Endothelial cell of umbilical vein (primary cell): Measurements from ENCODE around the gene NLGN2. TPM values are rescaled to one million over a fixed set of nuclear protein-coding genes. Genes with fewer than 3 reads are reported as not detected.

Experiments used
- BruUV-seq: library from RNA; stranded (reverse); fragments of 400-500 nt; replicated peaks from 2 replicates; lab custom pipeline; 2021; lab: Mats Ljungman, UMichigan
- CTCF ChIA-PET: fragments of 300-600, 350-600 bp; sonication (Branson Sonifier 250); formaldehyde crosslinking; loops from one replicate; lab custom pipeline; 2021; ENCODE audit warnings: antibody characterized with exemption, inconsistent platforms; lab: Charles Lee
- POLR2A ChIA-PET: fragments of 300-600, 350-600 bp; sonication (Branson Sonifier 250); formaldehyde crosslinking; loops from one replicate; lab custom pipeline; 2021; ENCODE audit warnings: antibody characterized with exemption, inconsistent platforms; lab: Charles Lee
- DNase-seq: peaks from one replicate; pipeline ENCODE4 v3.0.0-alpha.2; 2011; ENCODE audit warnings: low read depth, low spot score
- FAIRE-seq: peaks from 2 replicates; lab custom pipeline; 2011; peaks lifted over from hg19 to GRCh38; lab: Jason Lieb, UNC
- H2AFZ ChIP-seq: 2 replicates; pipeline ENCODE4 v1.6.0; 2012; ENCODE audit warnings: low read depth, low read length, control low read depth, inconsistent platforms
- H3K27ac ChIP-seq: 2 replicates; pipeline ENCODE4 v1.5.1; 2011; ENCODE audit warnings: low read depth, mild to moderate bottlenecking, control low read depth, low read length, moderate library complexity; ENCODE audit not compliant: insufficient read depth
- H3K27me3 ChIP-seq, 2 experiments: 2 replicates each; pipeline versions ENCODE4 v1.6.0 to v1.6.1; 2011; ENCODE audit warnings: low read length in 2 of 2, mixed read lengths in 1 of 2; ENCODE audit not compliant: control insufficient read depth in 2 of 2, insufficient read depth in 2 of 2
- H3K36me3 ChIP-seq, 2 experiments: 2 replicates in 1 of 2; 3 replicates in 1 of 2; pipeline ENCODE4 v1.5.1; 2011; ENCODE audit warnings: low read length in 2 of 2, mild to moderate bottlenecking in 1 of 2, moderate library complexity in 1 of 2; ENCODE audit not compliant: control insufficient read depth in 2 of 2, insufficient read depth in 2 of 2; ENCODE audit errors: extremely low read depth in 1 of 2
- H3K4me1 ChIP-seq: 3 replicates; pipeline ENCODE4 v1.5.1; 2011; ENCODE audit warnings: mild to moderate bottlenecking, low read length; ENCODE audit not compliant: control insufficient read depth, insufficient read depth; ENCODE audit errors: extremely low read depth
- H3K4me2 ChIP-seq: 2 replicates; pipeline ENCODE4 v1.6.1; 2011; ENCODE audit warnings: low read length, control low read depth, mixed read lengths; ENCODE audit not compliant: insufficient read depth
- H3K4me3 ChIP-seq, 3 experiments: fragments of 200-600 bp in 1 of 3; sonication (generic), shearing (Covaris generic) in 1 of 3; replicated peaks in 1 of 3; 2 replicates each; pipeline ENCODE4 v1.5.1; 2011 to 2016; ENCODE audit warnings: control low read depth in 3 of 3, low read length in 3 of 3, mild to moderate bottlenecking in 2 of 3, inconsistent platforms in 1 of 3, low read depth in 1 of 3, moderate library complexity in 1 of 3; ENCODE audit not compliant: insufficient read depth in 1 of 3
- H3K79me2 ChIP-seq: 2 replicates; pipeline ENCODE4 v1.6.0; 2012; ENCODE audit warnings: low read length, inconsistent platforms; ENCODE audit not compliant: control insufficient read depth, insufficient read depth
- H3K9ac ChIP-seq: replicated peaks from 2 replicates; pipeline ENCODE3; 2011; ENCODE audit warnings: low read length, control low read depth; ENCODE audit not compliant: insufficient read depth; ENCODE audit errors: extremely low read depth
- H3K9me1 ChIP-seq: replicated peaks from 3 replicates; pipeline ENCODE4 v1.6.0; 2011; ENCODE audit warnings: mild to moderate bottlenecking, low read length; ENCODE audit not compliant: control insufficient read depth, insufficient read depth; ENCODE audit errors: extremely low read depth
- H3K9me3 ChIP-seq: replicated peaks from 2 replicates; pipeline ENCODE4 v1.5.1; 2012; ENCODE audit warnings: low read length, inconsistent platforms; ENCODE audit not compliant: control insufficient read depth, insufficient read depth
- H4K20me1 ChIP-seq: replicated peaks from 2 replicates; pipeline ENCODE3; 2011; ENCODE audit warnings: mild to moderate bottlenecking, low read length; ENCODE audit not compliant: control insufficient read depth, insufficient read depth; ENCODE audit errors: extremely low read depth
- CTCF ChIP-seq, 2 donors: IDR thresholded peaks; 1 replicate in 1 of 2; 2 replicates in 1 of 2; pipeline ENCODE4 v1.5.1; 2011; ENCODE audit warnings: low read length in 2 of 2, mild to moderate bottlenecking in 2 of 2, moderate library complexity in 2 of 2, control low read depth in 1 of 2, inconsistent platforms in 1 of 2, low read depth in 1 of 2; ENCODE audit not compliant: insufficient read depth in 1 of 2; ENCODE audit errors: extremely low read depth in 1 of 2
- EZH2 ChIP-seq: IDR thresholded peaks from 2 replicates; pipeline ENCODE4 v1.6.1; 2012; ENCODE audit warnings: borderline replicate concordance, low read depth, mild to moderate bottlenecking, moderate library complexity, low read length, inconsistent platforms; ENCODE audit not compliant: severe bottlenecking
- FOS ChIP-seq: IDR thresholded peaks from 2 replicates; pipeline ENCODE4 v1.6.1; 2011; ENCODE audit warnings: mild to moderate bottlenecking, low read length, moderate library complexity, borderline replicate concordance; ENCODE audit not compliant: insufficient read depth
- GATA2 ChIP-seq: IDR thresholded peaks from 2 replicates; pipeline ENCODE4 v1.7.0; 2011; ENCODE audit warnings: low read depth, mild to moderate bottlenecking, moderate library complexity, mixed read lengths, low read length; ENCODE audit not compliant: insufficient read length, insufficient read depth
- JUN ChIP-seq: IDR thresholded peaks from 2 replicates; pipeline ENCODE4 v1.6.1; 2011; ENCODE audit warnings: borderline replicate concordance, low read depth; ENCODE audit not compliant: insufficient read length, insufficient read depth
- MAX ChIP-seq: IDR thresholded peaks from 2 replicates; pipeline ENCODE4 v1.6.1; 2011; ENCODE audit not compliant: insufficient read depth, insufficient read length
- MYC ChIP-seq: IDR thresholded peaks from one replicate; pipeline ENCODE4 v1.6.1; 2011; ENCODE audit warnings: mild to moderate bottlenecking, low read depth, low read length
- POLR2A ChIP-seq: IDR thresholded peaks from 2 replicates; pipeline ENCODE4 v1.6.1; 2012; ENCODE audit warnings: low read depth, mild to moderate bottlenecking, control low read depth, low read length
- POLR2AphosphoS5 ChIP-seq: IDR thresholded peaks from 2 replicates; pipeline ENCODE4 v1.6.1; 2012; ENCODE audit warnings: low read depth, mild to moderate bottlenecking, control low read depth, low read length, moderate library complexity; ENCODE audit not compliant: insufficient read depth
- dilution Hi-C: fragments of 300-500 bp; cut with MboI; formaldehyde crosslinking; loops from one replicate; pipeline ENCODE4 v1.15.0; 2019; ENCODE audit warnings: low sequenced_read_pairs; ENCODE audit not compliant: extremely low pct_ligation_motif_present
- intact Hi-C: fragments of 100-400 bp; cut with micrococcal nuclease; formaldehyde crosslinking; loops from one replicate; pipeline ENCODE4 v1.10.0; 2022
- polyA plus RNA-seq, 4 experiments: library from polyadenylated mRNA; depleted of rRNA in 3 of 4; stranded (reverse) in 3 of 4; unstranded in 1 of 4; fragments of >200 nt; gene quantifications; 2 replicates each; pipeline versions ENCODE4 v1.2.1 to v1.2.3, GENCODE V29; 2011 to 2012; ENCODE audit warnings: missing spikeins in 1 of 4
- total RNA-seq: library from RNA; stranded (reverse); gene quantifications from 2 replicates; pipeline ENCODE4 v1.2.3, GENCODE V29; 2021

Gene NLGN2
- total and polyA plus RNA-seq, 2 donors (not counting 3 experiments of a cell fraction or from before 2014, with no cell fraction given) = 15.4 to 25.9 TPM

- H3K79me2 ChIP-seq = no peaks in the 10 kb centered on the region
- no peaks in the 10 kb centered on the region for H4K20me1 ChIP-seq
- no peak overlapping the region for H2AFZ ChIP-seq
- dilution Hi-C loops (no loop called here), intact Hi-C loops (no loop called here)
- DNase-seq (no peak), FAIRE-seq (no peak)
- no peaks in the 10 kb centered on the region for H3K9me1 ChIP-seq
- no peak overlapping the region for H3K4me3 ChIP-seq
- no peak overlapping the region for H3K9ac ChIP-seq
- no peaks in the 10 kb centered on the region for H3K9me3 ChIP-seq
- ChIA-PET CTCF (interaction anchor here (2.2 kb wide), 1 partner anchor 70 kb away, joined by 5 read pairs; no protein-coding TSS in a partner anchor), POLR2A (no interaction called here)
- BruUV-seq = no TSS peak
- no peaks in the 10 kb centered on the region for H3K4me1 ChIP-seq
- H3K27me3 ChIP-seq = no peaks in the 10 kb centered on the region
- no peak overlapping the region for H3K27ac ChIP-seq
- TF ChIP-seq FOS = no peak
- no peaks in the 10 kb centered on the region for H3K36me3 ChIP-seq
- no peak overlapping the region for H3K4me2 ChIP-seq
These were observed 18.1 kb downstream of the NLGN2 start for GRCh38 chr17:7425756-7426155.

GRCh38 chr17:7426203-7426863 lies 18.7 kb downstream of the NLGN2 start:
- Histone ChIP-seq H3K4me1 (no peaks in the 10 kb centered on the region), H3K9ac (no peak overlapping the region), H3K4me2 (no peak overlapping the region), H2AFZ (no peak overlapping the region), H3K27ac (no peak overlapping the region), H4K20me1 (no peaks in the 10 kb centered on the region), H3K79me2 (no peaks in the 10 kb centered on the region), H3K4me3 (no peak overlapping the region), H3K9me1 (no peaks in the 10 kb centered on the region), H3K9me3 (no peaks in the 10 kb centered on the region), H3K36me3 (no peaks in the 10 kb centered on the region), H3K27me3 (no peaks in the 10 kb centered on the region)
- no TSS peak for BruUV-seq
- FAIRE-seq = no peak
- ChIA-PET POLR2A (interaction anchor here (0.9 kb wide), 1 partner anchor 22 kb away, joined by 3 read pairs; the partner anchor contains the start of gene TMEM256), CTCF (interaction anchor here (0.7 to 2.2 kb wide), 2 partner anchors 70 to 71 kb away, joined by 3 to 5 read pairs; no protein-coding TSS in a partner anchor)
- dilution Hi-C loops (no loop called here), intact Hi-C loops (no loop called here)
- no peak for TF ChIP-seq FOS
- TF ChIP-seq POLR2AphosphoS5 = no peak
- TF ChIP-seq GATA2 = no peak
- TF ChIP-seq CTCF (IDR thresholded peaks at IDR 0.05; ENCODE audit: extremely low read depth in 1 of 2, insufficient read depth in 1 of 2, low read depth in 1 of 2, low read length in 2 of 2) = no peak
- TF ChIP-seq MYC = no peak
- no peak for TF ChIP-seq MAX
- no peak for TF ChIP-seq JUN
- no peak for TF ChIP-seq EZH2
- no peak for TF ChIP-seq POLR2A
- DNase-seq = no peak
